ENCODE data around the gene TSBP1.

Gene TSBP1

DNA sequence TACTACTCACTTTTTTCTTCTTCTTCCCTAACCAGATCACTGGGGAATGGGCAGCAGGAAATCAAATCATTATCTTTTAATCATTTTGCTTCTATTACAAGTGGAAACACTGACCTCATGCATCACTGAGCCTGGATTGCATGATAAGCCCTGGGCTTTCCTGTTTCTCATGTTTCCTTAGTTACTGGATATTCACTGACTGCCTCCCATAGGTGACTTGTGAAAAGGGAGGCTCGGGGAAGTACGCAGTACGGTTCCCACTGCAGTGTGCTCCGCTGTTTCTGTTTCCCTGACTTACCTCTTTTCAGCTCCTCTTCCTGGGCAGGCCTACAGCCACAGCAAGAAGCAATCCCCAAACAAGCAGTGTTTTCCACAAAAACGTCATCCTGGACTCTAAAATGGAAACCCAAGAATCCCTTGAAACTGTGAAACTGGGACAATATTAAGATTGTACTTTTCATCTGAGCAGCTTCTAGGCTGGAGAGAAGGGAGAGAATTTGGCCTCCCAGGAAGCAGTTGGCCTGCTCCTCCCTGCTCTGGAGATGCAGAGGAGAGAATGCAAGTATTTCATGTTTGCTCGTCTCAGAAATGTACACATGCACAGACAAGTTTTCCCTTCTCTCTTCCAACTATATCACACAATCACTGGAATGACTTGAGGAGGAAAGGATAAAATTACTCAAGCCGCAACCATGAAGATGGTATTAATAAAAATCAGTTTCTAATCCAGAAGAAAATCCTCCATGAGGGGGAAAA, 22.1 kb upstream of the TSBP1 start:
- H3K4me3 ChIP-seq (ENCODE audit: low read length), result no peak overlapping the region
- TF ChIP-seq, protein P1, sequence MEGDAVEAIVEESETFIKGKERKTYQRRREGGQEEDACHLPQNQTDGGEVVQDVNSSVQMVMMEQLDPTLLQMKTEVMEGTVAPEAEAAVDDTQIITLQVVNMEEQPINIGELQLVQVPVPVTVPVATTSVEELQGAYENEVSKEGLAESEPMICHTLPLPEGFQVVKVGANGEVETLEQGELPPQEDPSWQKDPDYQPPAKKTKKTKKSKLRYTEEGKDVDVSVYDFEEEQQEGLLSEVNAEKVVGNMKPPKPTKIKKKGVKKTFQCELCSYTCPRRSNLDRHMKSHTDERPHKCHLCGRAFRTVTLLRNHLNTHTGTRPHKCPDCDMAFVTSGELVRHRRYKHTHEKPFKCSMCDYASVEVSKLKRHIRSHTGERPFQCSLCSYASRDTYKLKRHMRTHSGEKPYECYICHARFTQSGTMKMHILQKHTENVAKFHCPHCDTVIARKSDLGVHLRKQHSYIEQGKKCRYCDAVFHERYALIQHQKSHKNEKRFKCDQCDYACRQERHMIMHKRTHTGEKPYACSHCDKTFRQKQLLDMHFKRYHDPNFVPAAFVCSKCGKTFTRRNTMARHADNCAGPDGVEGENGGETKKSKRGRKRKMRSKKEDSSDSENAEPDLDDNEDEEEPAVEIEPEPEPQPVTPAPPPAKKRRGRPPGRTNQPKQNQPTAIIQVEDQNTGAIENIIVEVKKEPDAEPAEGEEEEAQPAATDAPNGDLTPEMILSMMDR (conservative IDR thresholded peaks at IDR 0.05; ENCODE audit: low read depth, low read length), result no peak
- peak; percentile 14 for DNase-seq (ENCODE audit: low read depth)

DNA sequence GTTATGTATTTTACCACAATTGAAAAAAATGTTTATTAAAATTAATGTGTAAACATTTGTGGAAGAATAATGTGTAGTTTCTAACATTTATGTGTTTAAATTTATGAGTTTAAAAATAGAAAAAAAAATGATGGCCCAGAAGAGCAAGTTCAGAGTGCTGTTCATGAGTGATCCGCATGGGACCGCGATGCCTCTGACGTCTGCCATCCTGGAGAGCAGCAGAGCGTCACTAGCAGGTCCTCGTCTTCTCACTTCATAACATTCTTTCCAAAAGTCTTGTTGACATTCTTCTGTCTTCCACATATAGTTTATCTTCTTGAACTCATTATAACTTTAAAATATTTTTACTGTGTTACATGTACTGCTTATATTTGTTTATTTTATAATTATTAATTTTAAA, 19.8 kb upstream of the TSBP1 start:
- no peak for DNase-seq (ENCODE audit: low read depth)
- TF ChIP-seq, protein P1 (conservative IDR thresholded peaks at IDR 0.05; ENCODE audit: low read depth, low read length), result no peak

DNA sequence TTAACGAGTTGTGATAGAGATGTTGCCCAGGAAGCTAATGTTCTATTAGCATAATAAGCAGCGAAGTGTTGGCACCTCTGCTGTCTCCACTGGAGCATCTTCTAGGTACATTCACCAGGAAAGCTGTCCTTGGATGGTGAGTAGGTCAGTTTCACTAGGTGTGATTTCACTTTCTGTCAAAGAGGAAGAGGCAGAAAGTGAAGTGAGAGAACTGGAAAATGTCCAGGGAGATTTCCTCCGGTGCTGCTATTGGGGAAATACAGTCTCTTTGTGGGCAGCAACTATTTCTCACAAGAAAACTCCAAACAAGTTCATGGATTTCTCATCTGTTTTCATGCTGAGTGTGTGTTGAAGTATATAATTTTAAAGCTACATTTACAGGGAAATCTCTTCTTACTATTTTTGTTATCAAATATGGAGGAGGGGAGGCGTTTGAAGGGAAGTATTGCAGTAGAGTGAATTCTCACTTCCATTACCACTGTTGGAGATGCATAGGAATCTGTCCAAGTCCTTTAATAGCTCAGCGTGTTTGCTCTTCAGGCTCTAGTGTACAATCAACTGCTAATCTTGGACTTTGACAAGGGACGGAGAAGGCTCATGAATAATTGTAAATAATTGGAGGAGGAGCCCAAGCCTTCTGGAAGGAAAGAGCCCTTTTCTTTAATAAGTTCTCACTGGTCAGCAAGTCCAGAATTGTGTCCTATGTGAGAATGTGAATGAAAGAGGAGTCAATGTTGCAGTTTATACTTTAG, 16.1 kb upstream of the TSBP1 start:
- no peak for DNase-seq (ENCODE audit: low read depth)
- no peak overlapping the region for H3K4me3 ChIP-seq (ENCODE audit: low read length)
- TF ChIP-seq, protein P1 (conservative IDR thresholded peaks at IDR 0.05; ENCODE audit: low read depth, low read length), result no peak

More for the DNA sequence above, 19.8 kb upstream of the TSBP1 start:
- H3K4me3 ChIP-seq (ENCODE audit: low read length), result no peak overlapping the region

DNA sequence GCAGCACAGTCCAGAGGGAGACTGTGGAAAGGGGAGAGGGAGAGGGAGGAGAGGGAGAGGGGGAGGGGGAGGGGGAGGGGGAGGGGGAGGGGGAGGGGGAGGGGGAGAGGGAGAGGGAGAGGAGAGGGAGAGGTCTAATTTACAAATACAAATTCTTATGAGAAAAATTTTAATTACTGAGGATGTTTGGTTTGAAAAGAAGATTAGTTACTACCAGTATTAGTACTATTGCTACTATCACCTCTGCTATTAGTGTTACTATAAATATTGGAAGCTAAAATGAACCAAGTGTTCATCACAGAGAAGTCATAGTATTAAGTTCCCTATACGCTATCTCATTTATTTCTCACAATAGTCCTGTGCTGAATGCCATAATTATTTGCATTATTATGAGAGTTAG, 14.3 kb upstream of the TSBP1 start:
- no peak overlapping the region for H3K4me3 ChIP-seq (ENCODE audit: low read length)
- DNase-seq (ENCODE audit: low read depth), result no peak
- TF ChIP-seq, protein P1 (conservative IDR thresholded peaks at IDR 0.05; ENCODE audit: low read depth, low read length), result no peak

DNA sequence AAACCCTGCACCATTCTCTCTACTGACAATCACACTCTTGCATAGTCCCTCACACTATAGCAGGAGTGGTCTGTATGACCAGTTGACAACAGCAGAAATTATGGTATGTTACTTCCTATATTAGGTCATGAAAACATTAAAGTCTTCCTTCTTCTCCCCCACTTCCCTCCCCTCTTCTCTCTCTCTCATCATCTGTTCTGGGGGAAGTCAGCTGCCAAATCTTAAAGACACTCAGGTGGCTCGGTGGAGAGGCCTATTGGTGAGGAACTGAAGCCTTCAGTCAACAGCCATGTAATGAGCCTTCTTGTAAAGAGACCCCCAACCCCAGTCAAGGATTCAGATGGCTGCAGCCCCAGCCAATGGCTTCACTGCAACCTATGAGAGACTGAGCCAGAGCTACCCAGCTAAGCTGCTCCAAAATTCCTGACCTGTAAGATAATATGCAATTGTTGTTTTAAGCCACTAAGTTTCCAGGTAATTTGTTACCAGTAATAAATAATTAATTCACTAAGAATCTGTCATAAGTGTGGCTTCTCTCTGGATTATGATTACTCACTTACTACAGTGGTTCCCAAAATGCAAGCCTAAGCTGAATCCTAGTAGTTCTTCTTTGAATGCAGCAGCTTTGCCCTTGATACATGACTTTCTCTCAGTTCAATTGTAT, 11.2 kb upstream of the TSBP1 start:
- TF ChIP-seq, protein P1 (conservative IDR thresholded peaks at IDR 0.05; ENCODE audit: low read depth, low read length), result no peak
- H3K4me3 ChIP-seq (ENCODE audit: low read length), result no peak overlapping the region
- DNase-seq (ENCODE audit: low read depth), result no peak

DNA sequence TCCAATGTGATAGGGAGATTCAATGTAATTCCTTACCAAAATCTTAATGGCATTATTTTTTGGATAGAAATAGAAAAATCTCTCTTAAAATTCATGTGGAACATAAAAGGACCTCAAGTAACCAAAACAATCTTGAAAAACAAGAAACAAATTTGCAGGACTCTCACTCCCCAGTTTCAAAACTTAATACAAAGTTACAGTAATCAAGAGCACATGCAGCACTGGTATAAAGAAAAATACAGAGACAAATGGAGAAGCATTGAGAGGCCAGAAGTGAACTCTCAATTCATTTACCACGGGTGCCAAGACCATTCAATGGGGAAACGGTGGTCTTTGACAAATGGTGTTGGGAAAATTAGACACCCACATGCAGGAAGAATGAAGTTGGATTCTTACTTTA, 7.8 kb upstream of the TSBP1 start:
- H3K4me3 ChIP-seq (ENCODE audit: low read length), result no peak overlapping the region
- no peak for DNase-seq (ENCODE audit: low read depth)
- TF ChIP-seq, protein P1 (conservative IDR thresholded peaks at IDR 0.05; ENCODE audit: low read depth, low read length), result no peak

Data from retinal pigment epithelial cell (primary cell).